ENCODE measurements around the gene MESP2.
"Not testable (repeated sequence)": the region's sequence is repeated elsewhere in the genome, so short reads cannot be mapped to it uniquely, and the experiment has no call there.

Gene MESP2

DNA sequence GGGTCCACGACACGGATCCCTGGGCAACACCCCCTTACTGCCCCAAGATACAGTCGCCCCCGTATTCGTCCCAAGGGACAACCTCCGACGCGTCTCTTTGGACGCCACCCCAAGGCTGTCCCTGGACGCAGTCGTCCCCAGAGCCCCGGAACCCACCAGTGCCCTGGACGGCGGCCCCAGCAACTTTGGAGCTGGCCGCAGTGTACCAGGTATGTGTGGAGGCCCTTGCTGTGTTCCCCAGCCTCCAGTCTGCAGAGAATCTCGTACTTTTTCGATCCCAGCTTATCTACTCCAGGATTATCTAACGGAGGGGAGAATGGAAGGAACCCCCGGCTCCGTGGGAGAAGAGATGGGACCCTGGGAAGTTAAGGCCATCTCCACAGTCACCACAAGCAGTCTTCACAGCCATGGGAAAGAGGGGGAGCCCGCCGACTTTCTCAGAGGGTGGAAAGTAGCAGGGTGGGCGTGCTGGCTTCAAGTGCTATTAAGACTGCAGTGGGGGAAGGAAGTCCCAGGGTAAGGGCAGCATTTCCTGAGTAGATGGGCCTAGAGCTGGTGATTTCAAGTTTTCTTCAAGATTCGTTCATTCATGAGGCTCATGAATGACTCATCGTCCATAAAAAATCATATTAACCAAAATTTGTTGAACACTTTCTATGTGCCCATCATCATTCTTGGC, 1.1 kb downstream of the MESP2 start:
- no peak for DNase-seq (ENCODE audit: low read depth)
- TF ChIP-seq, protein P1, sequence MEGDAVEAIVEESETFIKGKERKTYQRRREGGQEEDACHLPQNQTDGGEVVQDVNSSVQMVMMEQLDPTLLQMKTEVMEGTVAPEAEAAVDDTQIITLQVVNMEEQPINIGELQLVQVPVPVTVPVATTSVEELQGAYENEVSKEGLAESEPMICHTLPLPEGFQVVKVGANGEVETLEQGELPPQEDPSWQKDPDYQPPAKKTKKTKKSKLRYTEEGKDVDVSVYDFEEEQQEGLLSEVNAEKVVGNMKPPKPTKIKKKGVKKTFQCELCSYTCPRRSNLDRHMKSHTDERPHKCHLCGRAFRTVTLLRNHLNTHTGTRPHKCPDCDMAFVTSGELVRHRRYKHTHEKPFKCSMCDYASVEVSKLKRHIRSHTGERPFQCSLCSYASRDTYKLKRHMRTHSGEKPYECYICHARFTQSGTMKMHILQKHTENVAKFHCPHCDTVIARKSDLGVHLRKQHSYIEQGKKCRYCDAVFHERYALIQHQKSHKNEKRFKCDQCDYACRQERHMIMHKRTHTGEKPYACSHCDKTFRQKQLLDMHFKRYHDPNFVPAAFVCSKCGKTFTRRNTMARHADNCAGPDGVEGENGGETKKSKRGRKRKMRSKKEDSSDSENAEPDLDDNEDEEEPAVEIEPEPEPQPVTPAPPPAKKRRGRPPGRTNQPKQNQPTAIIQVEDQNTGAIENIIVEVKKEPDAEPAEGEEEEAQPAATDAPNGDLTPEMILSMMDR (IDR thresholded peaks at IDR 0.05; ENCODE audit: insufficient read depth, low read depth, low read length, missing control alignments) = no peak
- H3K4me3 ChIP-seq (ENCODE audit: low read depth, low read length) = peak overlapping the region; percentile 49; the same call in 1 of the 2 replicates

DNA sequence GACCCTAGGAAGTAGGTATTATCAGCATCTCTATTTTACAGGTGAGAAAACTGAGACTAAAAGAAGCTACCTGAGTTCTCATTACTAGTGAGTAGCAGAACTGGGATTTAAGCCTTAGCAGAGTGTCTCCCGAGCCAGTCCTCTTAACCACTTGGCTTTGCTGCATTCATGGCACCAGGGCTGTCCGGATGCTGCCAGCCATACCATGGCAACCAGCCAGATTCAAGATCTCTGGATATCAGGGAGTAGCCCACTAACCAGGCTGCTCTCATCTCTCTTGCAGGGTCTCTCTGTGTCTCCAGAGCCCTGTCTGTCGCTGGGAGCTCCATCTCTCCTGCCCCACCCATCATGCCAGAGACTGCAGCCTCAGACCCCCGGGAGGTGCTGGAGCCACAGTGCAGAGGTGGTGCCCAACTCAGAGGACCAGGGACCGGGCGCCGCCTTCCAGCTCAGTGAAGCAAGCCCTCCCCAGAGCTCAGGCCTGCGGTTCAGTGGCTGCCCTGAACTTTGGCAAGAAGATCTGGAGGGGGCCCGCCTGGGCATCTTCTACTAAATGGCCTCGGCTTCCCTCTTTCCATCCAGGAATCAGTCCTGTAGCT, 1.7 kb downstream of the MESP2 start:
- no peak overlapping the region for H3K4me3 ChIP-seq (ENCODE audit: low read depth, low read length)
- DNase-seq (ENCODE audit: low read depth) = no peak
- TF ChIP-seq, protein P1 (IDR thresholded peaks at IDR 0.05; ENCODE audit: insufficient read depth, low read depth, low read length, missing control alignments) = no peak

DNA sequence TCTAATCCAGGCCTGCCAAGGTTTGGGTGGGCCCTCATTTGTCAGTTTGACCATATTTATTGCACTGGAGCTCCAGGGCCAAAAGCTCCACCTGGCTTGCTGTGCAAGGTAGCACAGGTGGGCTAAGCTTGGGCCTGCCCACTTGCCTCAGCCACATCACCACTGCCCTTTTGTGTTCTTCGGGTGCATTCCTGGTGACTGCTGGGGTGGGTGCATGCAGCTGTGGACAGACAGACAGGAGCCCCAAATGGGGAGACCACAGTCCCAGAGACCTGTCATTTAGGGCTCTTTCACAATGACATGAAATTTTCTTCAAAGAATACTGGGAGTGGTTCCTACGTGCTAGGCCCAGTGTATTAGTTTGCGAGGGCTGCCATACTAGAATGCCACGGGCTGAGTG, 2.7 kb downstream of the MESP2 start:
- TF ChIP-seq, protein P1 (IDR thresholded peaks at IDR 0.05; ENCODE audit: insufficient read depth, low read depth, low read length, missing control alignments) = no peak
- DNase-seq (ENCODE audit: low read depth) = no peak

DNA sequence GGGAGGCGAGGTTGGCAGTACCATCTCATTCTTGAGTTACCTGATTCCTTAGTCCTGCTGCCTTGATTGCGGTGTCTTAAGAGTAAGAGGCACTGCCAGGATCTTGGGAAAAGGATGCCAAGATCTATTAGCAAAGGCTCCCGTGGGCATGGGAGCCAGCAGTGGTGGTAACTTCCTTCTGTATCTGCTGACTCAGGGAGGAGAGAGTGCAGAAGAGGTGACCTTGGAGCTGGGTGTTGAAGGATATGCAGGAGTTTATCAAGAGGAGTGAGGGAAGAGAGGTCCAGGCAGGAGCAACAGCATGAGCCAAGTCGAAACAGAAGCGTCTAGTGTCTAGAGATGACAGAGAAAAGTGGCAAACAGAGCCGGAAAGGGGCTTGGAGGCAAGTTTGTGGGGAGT, 4.5 kb downstream of the MESP2 start:
- DNase-seq (ENCODE audit: low read depth) = no peak
- no peak overlapping the region for H3K4me3 ChIP-seq (ENCODE audit: low read depth, low read length)
- TF ChIP-seq, protein P1 (IDR thresholded peaks at IDR 0.05; ENCODE audit: insufficient read depth, low read depth, low read length, missing control alignments) = no peak

More for the DNA sequence above, 2.7 kb downstream of the MESP2 start:
- H3K4me3 ChIP-seq (ENCODE audit: low read depth, low read length) = no peak overlapping the region

DNA sequence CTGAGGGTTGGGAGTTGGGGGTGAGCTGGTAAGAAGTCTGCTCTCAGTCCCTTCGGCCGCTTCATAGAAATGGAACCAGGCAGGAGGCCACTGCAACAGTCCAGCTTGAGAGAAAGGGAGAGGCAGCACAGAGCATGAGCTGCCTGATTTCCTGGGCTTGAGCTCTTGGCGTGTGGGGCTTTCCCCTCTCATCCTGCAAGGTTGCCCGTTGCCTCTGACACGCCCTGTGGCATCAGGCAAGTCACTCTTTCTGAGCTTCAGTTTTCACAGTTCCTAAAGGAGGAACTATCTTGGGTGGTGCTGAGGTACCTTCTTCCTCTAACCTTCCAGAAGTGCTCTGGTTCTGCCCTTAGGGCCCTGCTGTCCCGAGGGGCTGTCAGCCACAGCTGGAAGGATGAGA, 4.9 kb downstream of the MESP2 start:
- TF ChIP-seq, protein P1 (IDR thresholded peaks at IDR 0.05; ENCODE audit: insufficient read depth, low read depth, low read length, missing control alignments) = no peak
- peak; percentile 68 for DNase-seq (ENCODE audit: low read depth)
- H3K4me3 ChIP-seq (ENCODE audit: low read depth, low read length) = no peak overlapping the region

DNA sequence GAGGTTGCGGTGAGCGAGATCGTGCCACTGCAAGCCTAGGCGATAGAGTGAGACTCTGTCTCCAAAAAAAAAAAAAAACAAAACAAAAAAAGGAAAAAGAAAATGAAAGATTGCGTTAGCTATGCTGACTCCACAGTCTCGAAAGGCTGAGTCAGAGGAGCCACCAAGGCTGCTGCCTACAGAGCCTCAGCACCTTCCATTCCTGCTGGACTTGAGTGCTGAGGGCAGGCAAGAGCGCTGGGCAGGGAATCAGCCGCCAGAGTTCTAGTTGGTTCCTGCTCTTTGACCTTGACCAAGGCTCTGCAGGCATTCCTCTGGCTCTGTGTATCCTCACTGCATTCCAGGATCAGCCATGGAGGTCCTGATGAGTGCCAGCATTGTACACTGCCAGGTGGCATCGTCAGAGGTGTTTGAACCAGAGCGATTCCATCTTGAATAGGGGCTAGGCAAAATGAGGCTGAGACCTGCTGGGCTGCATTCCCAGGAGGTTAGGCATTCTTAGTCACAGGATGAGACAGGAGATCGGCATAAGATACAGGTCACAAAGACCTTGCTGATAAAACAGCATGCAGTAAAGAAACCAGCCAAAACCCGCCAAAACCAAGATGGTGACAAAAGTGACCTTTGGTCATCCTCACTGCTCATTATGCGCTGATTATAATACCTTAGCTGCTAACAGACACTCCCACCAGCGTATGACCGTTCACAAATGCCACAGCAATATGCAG, 5.9 kb downstream of the MESP2 start:
- no peak overlapping the region for H3K4me3 ChIP-seq (ENCODE audit: low read depth, low read length)
- TF ChIP-seq, protein P1 (IDR thresholded peaks at IDR 0.05; ENCODE audit: insufficient read depth, low read depth, low read length, missing control alignments) = no peak
- peak; percentile 59 for DNase-seq (ENCODE audit: low read depth)

DNA sequence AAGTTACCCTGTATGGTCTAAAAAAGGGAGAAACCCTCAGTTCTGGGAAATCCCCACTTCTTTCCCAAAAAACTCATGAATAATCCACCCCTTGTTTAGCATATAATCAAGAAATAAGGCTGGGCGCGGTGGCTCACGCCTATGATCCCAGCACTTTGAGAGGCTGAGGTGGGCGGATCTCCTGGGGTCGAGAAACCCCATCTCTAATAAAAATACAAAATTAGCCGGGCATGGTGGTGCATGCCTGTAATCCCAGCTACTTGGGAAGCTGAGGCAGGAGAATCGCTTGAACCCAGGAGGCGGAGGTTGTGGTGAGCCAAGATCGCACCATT, 6.5 kb downstream of the MESP2 start:
- not testable (repeated sequence) for H3K4me3 ChIP-seq (ENCODE audit: low read depth, low read length); DNase-seq (ENCODE audit: low read depth)
